ENCODE measurements around the gene LIMA1. TPM values are rescaled to one million over a fixed set of nuclear protein-coding genes. Genes with fewer than 3 reads are reported as not detected.

The LIMA1 gene
- total and polyA plus RNA-seq, 9 of the 15 experiments (the other 6 are each of a cell fraction or from before 2014, with no cell fraction given): 20.2 to 37.8 (median 27.3) TPM

DNA sequence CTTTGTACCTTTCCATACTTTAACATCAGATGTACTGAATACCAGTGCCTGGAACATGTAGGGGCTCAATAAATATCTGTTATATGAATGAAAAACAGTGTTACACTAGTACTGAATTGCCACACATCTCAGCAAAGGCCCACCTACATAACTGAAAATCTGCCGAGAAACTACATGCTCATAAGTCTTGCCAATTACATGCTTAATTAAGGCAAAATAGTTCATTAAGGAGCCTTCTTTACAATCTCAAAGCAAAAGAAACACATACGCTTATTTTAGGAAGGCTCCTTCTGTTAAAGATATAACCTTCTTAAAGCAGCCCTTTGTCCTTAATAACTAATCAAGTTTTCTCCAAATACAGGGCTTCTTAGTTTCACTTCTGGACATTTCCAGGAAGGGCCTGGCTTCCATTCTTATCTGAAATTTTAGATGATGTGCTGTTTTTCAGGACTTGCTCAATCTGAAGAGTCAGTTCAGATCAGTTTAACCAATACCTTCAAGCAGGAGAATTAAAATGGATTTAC is 11.5 kb downstream of the LIMA1 start (continued):
- TF ChIP-seq ZNF407 (IDR thresholded peaks at IDR 0.05; ENCODE audit: low read depth): no peak
- TF ChIP-seq CREB3 (tag; conservative IDR thresholded peaks at IDR 0.05; ENCODE audit: low read depth): 0 out of 2 replicates have a peak, but pooled peaks have one; percentile 18
- TF ChIP-seq ELF1 (tag; IDR thresholded peaks at IDR 0.05): 0 out of 2 replicates have a peak, but pooled peaks have one; percentile 28
- no peak for TF ChIP-seq KLF10 (CRISPR knock-in tag; IDR thresholded peaks at IDR 0.05)
- TF ChIP-seq ZNF124 (CRISPR knock-in tag; IDR thresholded peaks at IDR 0.05): no peak
- no peak for TF ChIP-seq KLF1 (tag; IDR thresholded peaks at IDR 0.05)
- TF ChIP-seq CREBBP (IDR thresholded peaks at IDR 0.05; ENCODE audit: low read depth, low read length): no peak
- peak; percentile 85 for TF ChIP-seq CEBPB (tag; IDR thresholded peaks at IDR 0.05)
- TF ChIP-seq PHF21A (IDR thresholded peaks at IDR 0.05; ENCODE audit: borderline replicate concordance, low read depth): no peak
- no peak for TF ChIP-seq E2F1 (CRISPR knock-in tag; IDR thresholded peaks at IDR 0.05)
- TF ChIP-seq DACH1 (IDR thresholded peaks at IDR 0.05; ENCODE audit: partially characterized antibody): no peak
- TF ChIP-seq ZNF764 (CRISPR knock-in tag; IDR thresholded peaks at IDR 0.05; ENCODE audit: low read depth): no peak
- no peak for TF ChIP-seq HNRNPL (IDR thresholded peaks at IDR 0.05; ENCODE audit: low read depth, low read length)
- TF ChIP-seq NELFE (IDR thresholded peaks at IDR 0.05; ENCODE audit: insufficient read depth, insufficient read length): no peak
- TF ChIP-seq HMG20B (CRISPR knock-in tag; IDR thresholded peaks at IDR 0.05): no peak
